Islet of Langerhans (tissue), 1 donor: ENCODE measurements around the gene OR2T11.
"Not testable (repeated sequence)": the region's sequence is repeated elsewhere in the genome, so short reads cannot be mapped to it uniquely, and the experiment has no call there.

Experiments
- FAIRE-seq: peaks from one replicate; lab custom pipeline; 2011; peaks lifted over from hg19 to GRCh38; lab: Jason Lieb, UNC

The OR2T11 gene

DNA sequence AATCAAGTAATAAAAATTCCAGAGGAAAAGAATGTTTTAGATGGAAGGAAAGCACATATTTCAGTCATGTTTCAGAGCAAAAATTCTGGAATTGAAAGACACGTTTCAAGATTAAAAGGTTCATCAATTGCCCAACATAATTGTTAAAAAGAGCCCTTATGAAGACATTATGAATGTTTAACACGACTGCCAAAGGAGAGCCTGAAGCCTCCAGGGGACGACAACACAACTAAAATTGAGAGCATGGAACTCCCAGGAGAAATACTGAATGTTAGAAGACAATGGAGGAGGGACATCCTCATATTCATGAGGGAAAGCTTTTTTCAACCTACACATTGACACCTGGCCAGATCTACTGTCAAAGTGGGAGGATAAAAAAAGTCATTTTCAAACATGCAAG lies 16.0 kb downstream of the OR2T11 start:
- no peak for FAIRE-seq

DNA sequence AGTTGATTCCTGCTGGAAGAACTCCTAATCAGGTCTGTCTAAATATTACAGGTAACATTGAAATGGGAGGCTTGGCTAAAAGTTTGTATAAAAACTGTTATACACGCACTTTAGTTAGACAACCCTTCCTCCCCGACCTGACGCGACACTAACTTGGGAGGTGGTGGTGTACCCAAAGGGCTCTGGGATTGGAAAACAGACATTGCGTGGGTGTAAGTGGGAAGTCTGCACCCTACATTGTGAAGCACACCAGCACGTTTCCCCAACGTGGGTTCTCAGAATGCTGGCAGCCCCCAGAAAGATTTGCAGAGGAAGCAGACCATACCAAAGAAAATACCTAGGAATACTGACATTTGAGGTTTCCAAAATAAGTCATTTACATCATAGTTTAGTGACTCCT lies 16.8 kb downstream of the OR2T11 start:
- FAIRE-seq: no peak

GRCh38 chr1:248613742-248614141 lies 21.1 kb downstream of the OR2T11 start:
- FAIRE-seq: no peak

DNA sequence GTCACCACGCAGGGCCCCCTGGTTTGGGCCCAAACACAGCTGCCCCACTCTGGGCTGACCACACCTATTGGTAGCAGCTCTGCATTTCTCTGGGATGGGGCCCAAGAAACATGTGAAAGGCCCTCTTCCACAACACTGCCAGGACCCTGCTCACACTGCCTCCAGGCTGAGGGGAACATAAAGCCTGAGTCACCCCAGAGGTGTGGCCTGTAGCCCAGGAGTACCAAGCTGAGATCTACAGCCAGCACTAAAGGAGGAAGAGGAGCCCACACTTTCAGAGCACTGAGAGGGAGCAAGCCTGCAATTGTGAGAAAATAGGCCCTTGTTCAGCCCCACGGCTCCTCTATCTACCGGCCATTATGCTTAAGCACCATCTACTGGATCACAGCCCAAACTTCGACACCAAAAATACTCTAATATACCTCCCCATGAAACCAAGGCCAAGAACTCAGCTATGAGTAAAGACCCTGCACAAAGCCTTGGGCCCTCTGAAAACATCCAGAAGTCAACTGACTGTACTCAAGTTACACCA lies 22.9 kb downstream of the OR2T11 start:
- FAIRE-seq: no peak

DNA sequence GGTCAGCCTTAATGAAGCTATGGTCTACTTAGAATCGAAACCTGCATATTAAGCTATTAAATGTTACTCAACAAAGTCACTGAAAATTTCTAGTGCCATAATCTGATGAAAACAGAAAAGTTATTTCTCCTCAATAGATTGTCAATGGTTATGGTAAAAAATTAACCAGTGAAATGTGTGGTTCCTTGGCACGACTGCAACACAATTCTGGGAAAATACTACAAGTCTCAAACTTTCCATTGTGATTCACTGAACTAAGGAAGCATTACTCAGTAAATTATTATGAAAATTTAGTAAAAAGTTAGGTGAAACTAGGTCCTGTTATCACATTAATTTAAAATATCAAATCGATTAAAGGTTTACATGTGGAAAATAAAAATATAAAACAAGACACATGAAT lies 24.6 kb downstream of the OR2T11 start:
- no peak for FAIRE-seq

GRCh38 chr1:248599396-248599795 lies 35.5 kb downstream of the OR2T11 start:
- no peak for FAIRE-seq

- no peak for FAIRE-seq
These were observed 37.3 kb downstream of the OR2T11 start, which contains the start of gene OR2T10 for GRCh38 chr1:248597589-248597988. OR2T10 (minus strand) TSS chr1:248597700; CDS start chr1:248593768, 3,932 bp downstream.

DNA sequence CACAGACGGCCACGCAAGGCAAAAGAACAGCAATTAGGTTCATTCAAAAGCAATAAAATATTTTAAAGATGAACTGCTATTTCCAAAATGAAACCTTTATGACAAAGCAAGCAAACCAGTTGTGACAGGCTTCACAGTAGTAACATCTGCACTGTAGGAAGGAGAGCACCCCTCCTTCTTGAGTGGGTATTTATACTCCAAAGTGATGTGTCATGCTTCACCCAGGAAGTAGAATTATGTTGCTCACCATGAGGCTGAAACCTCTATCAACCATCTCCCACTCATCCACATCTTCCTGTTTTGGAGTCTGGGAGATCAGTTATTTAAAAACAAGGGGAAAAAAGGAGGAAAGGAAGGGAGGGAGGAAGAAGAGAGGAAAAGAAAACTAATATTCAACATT lies 38.3 kb downstream of the OR2T11 start:
- no peak for FAIRE-seq

DNA sequence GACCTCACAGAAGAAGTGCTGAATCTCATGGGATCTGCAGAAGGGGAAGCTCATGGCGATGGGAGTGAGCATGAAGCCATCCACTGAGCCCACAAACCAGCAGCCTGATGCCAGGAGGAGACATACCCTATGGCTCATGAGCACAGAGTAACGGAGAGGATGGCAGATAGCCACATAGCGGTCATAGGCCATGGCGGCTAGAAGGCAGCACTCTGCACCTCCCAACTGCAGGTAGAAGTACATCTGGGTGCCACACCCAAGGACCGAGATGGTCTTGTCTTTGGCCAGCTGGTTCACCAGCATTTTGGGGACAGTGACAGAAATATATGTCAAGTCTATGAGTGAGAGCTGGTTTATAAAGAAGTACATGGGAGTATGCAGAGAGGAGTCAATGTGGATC lies 41.7 kb downstream of the OR2T11 start:
- FAIRE-seq: no peak

DNA sequence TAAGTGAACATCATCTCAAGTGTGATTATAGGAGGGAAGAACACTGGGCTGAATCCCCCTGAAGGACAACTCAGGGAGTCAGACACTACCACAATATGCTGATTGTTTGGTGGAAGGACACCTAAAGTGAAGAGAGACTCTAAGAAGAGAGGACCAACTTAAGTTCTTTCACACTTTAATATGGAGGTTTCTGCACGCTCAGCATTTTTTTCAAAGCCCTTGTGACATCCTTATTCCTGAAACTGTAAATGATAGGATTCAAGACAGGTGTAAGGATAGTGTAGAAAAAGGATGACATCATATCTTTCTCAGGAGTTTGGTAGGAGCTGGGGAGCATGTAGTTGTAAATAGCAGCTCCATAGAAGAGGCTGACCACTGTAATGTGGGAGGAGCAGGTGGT lies 42.2 kb downstream of the OR2T11 start:
- no peak for FAIRE-seq

DNA sequence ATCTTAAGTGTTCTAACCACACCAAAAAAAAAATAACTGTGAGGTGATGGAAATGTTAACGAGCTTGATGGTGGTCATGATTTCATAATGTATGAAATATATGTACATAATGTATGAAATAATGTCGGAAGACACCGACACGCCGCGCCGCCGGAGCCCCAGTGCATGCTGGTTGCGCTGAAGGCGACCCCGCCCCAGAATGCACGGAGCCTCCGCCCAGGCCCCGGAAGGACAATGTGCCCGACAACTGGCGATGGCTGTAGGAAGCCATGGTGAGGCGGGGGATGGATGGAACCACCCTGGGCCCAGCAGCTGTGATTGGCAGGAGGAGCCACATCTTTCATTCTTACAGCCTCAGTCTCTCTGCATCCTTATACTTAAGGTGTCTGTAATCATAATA lies 44.8 kb downstream of the OR2T11 start:
- no peak for FAIRE-seq

- FAIRE-seq: no peak
These were observed 45.6 kb downstream of the OR2T11 start for GRCh38 chr1:248589334-248589733.

- no peak for FAIRE-seq
These were observed 49.6 kb downstream of the OR2T11 start for GRCh38 chr1:248585266-248585665.

DNA sequence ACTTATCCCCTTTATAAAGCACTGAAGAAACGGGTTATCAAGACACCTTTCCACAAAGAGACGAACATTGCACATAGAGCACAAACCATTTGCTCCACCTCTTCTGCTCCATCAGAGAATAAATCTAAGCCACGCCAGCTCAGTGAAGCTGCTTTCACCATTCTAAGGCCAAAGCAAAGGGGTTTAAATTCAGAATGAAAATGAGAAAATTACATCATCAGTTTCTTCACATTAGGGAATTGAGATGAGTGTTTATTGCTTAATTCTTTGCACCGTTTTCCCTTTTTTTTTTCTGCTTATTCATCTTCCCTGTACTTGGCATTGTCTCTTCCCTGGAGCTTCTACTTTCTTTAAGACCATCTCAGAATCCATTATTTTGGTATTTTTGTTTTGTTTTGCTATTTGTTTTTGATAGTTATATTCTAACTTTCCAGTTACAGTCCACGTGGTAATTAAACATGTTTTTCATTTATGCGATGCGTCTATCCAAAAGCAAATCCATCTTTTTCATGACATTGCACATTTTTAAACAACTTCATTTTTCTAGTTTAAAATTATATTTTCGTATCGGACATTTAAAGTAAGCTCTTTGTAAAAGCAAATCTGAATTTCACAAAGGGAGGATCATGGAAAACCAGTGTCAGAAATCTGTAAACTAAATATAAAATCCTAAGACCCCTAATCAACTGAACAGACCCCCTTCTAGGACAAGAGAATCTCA lies 58.5 kb downstream of the OR2T11 start:
- no peak for FAIRE-seq

DNA sequence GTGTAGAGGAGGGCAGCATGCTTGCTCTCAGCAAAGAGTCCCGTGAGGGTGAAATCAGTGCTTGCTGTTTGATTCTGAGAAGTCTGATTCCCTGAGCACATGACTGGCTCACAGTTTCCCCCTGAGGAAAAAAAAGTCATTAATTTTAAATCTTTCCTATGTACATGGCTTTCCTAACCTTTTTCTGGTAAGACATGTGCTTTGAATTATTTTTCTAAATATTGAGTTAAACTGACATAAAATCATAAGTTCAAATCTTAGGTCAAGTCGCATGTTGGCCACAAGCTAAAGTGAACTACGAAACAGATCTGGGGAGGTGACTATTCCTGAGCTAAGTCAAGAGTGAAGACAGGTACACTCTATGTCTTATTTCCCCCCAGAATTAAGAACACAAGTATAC lies 60.2 kb downstream of the OR2T11 start, which contains the start of gene OR2T34:
Gene OR2T34 (minus strand): TSS at position 101 of the 400 bp plus-strand sequence. CDS start 0 bp downstream, at position 101.
- not testable (repeated sequence) for FAIRE-seq

DNA sequence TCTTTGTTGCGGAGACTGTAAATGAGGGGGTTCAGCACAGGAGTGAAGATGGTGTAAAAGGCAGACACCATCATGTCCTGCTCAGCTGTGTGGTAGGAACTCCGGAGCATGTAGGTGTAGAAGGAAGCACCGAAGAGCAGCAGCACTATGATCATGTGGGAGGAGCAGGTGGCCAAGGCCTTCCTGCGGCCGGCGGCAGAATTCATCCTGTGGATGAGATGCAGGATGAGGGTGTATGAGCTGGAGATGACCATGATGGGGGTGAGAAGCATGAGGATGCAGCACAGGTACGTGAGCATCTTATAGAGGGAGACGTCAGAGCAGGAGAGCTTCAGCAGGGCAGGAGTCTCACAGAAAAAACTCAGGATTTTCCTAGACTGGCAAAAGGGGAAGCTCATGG lies 61.0 kb downstream of the OR2T11 start:
- not testable (repeated sequence) for FAIRE-seq
